Right kidney (tissue), 1 donor: ENCODE measurements around the gene ABI3.

Experiments used
- DNase-seq: peaks from one replicate; pipeline ENCODE4 v3.0.0-alpha.2; 2016

The ABI3 gene

GRCh38 chr17:49225554-49226236, 15.2 kb downstream of the ABI3 start:
- DNase-seq, result no peak

GRCh38 chr17:49226771-49227435, 16.4 kb downstream of the ABI3 start:
- no peak for DNase-seq

- peak; percentile 59 for DNase-seq
These were observed 17.1 kb downstream of the ABI3 start for GRCh38 chr17:49227436-49228261.

DNA sequence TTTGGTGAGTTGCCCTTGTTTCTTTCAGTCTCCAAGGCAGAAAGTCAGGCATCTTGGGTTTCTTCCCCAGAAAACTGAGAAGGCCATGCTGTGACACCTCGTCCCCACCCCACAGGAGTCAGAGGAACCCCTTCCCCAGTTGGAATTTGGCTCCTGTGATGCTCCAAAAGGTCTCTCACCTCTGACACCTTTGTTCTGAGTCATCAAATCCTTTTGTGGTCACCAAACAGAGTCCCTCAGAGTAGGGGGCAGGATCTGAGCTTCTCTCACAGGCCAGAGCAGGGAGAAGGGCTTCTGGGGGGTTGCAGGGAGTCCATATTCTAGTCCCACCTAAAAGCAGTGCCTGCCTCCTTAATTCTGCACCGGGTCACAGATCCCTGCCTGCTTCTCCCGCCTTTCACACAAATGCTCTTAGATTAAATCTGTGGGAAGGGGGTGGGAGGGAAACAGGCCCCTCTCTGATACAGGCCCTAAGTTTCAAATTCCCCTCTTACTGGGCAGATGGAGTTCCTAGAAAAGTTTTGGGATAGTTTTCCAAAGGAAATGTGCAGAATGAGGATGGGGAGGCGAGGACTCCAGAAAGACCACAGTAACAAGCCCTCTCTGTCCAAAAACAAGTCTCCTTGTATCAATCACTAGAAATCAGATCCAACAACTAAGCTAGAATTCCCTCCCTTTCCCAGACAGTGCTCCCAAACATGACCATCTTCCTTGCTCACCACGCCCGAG, 18.7 kb downstream of the ABI3 start:
- no peak for DNase-seq

DNA sequence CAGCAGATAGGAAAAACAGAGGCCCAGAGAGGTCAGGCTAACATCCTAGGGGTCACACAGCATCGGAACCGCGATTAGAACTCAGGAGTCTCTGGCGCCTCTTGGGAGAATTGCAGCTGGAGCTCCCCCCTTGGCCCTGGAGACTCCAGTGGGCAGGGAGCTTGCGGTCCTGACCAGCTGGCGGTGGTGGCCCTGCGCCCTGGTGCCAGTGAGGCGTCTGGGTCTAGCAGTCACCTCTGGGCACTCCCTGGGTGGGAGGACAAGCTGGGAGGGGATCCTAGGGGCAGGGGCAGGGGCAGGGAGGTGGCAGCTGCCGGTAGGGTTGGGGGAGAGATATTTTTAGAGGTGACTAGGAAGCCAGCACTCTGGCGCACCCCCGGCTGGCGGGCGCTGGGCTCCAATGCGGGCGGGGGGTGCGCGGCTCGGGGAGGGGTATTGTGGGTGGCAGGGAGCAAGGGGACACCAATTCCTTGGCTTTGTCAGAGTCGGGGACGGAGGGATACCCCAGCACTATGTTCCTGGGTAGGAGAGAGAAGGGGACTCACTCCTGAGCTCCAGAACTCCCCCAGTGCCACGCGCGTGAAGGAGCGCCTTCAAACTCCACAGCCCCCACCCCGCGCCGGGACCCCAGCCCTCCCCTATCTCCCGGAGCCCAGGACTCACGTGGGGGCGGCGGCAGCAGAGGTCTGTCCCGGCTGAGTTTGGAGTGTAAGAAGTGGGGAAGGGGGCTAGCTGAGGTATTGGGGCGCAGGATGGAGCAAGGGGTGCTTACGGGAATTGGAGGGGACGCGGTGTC, 19.5 kb downstream of the ABI3 start:
- DNase-seq, result no peak

DNA sequence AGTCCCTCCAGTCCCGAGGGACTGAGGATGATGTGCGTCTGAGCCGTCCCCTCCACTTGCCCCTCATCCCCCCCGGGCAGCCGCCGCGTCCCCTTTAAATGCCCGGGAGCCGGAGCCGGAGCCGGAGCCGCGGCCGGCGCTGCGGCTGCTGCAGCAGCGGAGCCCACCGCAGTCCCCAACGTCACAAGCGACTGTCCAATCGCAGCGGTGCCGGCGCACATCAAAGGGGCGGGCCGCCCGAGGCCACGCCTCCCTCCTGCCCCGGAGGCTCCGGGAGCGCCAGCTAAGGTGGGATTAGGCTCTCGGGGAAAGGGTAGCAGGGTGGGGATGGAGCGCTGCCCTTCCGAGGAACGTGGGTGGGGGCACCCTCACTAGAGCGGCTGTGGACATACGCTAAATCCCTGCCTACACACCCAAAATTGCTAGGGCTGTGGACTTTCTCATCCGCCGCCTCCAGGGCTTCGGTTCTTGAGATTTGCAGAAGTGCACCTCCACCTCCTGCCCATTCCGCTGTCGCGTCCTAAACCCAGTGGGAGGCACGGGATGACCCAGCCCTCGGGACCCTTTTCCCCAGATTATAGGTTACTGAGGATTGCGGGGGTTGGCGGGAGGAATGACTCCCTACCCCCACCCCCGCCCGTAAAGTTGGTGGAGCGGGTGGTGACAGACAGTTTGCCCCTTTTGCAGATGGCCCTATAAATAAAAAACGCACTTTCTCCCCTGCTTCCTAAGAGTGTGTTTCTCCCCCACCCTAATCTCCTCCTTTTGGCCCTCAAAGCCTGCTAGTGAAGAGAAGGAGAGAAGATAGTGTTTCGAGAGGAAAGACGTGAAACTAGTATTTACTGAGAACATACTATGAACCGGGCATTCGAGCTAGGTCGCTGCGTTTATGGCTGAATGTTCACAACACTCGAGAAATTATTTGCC, 20.4 kb downstream of the ABI3 start, which contains the start of gene PHOSPHO1:
TSS of gene PHOSPHO1 (minus strand) at position 152 of the 927 bp plus-strand sequence. CDS start 4,096 bp downstream, outside the sequence.
- DNase-seq, result peak; percentile 88

GRCh38 chr17:49231563-49231894, 21.0 kb downstream of the ABI3 start:
- DNase-seq, result no peak

DNA sequence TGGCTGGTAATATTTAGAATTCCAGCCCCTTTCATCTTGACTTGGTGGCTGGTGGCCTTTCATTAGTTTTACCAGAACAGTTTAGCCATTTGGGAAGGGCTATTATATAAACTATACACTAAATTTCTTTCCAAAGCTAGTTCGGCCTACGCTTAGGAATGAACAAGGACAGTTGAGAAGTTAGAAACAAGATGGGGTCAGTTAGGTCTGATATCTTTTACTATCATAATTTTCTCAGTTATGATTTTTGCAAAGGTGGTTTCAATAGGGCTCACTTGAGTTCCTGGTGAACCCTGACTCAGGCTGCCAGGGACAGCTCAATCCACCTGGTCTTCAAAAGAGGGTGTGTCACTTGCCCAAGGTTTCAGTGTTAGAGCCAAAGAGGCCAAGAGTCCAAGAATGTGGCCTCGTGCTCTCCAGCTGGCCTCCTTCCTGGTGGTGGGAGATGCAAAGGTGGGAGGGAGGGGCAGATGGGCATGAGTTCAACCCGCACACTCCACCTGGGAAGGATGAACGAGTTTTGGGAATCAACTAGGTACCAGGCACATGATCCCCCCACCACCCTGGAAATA, 24.1 kb downstream of the ABI3 start:
- DNase-seq, result no peak

DNA sequence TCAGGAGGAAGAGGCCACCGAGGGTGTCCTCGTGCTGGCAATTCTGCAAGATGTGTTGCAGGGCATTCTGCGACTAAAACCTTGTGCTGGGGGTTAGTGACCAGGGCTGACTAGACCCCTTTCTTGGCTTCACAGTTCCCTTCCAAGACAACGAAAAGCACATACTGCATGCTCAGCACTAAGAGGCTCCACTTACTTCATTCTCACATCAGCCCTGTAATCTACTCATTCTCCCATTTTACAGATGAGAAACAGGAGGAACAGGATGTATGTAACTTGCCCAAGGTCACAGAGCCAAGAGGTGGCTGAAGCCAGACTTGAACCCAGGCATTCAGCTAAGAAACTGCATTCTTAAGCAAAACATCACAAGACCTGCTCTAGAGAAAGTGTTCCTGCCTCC, 25.4 kb downstream of the ABI3 start:
- no peak for DNase-seq

DNA sequence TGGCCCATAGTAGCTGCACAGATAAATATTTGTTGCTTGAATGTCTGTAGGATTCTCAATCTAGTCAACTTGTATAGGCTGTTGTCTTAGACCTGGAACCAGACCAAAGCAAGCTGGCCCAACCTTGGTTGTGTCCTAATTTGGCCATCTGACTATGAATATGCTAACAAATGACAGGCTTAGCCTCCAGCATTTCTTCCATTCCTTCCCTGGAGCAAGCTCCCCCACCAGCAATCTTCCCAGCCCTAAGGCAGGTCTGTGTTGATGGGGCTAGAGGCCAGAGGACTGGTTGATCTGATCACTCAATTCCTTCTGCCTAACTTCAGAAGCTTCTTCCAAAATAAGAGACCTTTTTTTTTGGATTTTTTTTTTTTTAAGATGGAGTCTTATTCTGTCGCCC, 29.5 kb downstream of the ABI3 start:
- DNase-seq, result no peak

DNA sequence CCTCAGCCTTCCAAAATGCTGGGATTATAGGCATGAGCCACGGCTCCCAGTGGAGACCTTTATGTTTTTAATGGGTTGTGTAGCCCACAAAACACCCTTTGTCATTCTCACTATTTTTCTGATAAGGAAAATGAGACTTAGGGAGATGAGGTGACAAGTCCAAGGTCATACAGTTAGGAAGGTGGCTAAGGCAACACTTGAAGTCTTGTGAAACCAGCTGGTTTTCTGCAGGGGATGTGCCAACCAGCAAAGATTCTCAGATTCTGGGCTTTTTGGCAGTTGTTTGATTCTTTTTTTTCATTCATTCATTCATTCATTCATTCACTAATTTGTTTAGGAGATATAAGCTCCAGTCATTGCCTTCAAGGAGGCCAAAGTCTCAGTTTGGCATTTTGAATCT, 30.1 kb downstream of the ABI3 start:
- DNase-seq, result no peak

- no peak for DNase-seq
These were observed 30.5 kb downstream of the ABI3 start for GRCh38 chr17:49241040-49241439.

DNA sequence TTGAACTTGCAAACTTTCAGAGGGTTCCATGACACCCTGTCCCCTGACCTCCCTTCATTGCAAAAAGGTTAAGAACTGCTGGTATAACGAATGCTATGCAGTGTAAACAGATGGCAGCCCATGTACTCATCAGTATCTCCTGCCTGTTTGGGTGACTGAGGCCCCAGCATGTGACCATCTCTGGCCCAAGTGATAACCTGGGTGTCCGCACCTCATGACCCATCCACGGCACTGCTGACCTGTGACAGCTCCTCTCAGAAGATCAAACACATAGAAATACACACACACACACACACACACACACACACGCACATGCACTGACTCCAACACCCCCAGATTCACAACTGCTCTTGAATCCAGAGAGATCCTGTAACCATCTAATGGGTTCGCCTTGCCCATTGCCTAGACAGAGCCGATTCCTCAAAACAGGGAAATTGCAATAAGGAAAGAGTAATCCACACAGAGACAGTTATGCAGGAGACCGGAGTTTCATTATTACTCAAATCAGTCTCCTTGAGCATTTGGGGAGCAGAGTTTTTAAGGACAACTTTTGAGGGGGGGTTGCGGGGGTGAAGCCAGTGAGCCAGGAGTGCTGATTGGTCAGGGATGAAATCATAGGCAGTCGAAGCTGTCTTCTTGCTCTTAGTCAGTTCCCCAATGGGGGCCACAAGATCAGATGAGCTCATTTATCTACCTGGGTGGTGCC, 31.3 kb downstream of the ABI3 start:
- DNase-seq, result no peak

DNA sequence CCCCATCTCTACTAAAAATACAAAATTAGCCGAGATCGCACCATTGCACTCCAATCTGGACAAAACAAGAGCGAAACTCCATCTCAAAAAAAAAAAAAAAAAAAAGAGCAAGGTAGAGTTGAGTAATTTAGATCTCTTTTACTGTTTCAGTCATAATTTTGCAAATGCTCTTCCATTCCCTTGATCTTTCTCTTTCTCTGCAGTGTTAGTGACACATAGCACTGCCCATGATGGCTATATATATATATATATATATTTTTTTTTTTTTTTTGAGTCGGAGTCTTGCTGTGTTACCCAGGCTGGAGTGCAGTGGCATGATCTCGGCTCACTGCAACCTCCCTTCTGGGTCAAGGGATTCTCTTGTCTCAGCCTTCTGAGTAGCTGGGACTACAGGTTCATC, 32.3 kb downstream of the ABI3 start:
- DNase-seq, result no peak

DNA sequence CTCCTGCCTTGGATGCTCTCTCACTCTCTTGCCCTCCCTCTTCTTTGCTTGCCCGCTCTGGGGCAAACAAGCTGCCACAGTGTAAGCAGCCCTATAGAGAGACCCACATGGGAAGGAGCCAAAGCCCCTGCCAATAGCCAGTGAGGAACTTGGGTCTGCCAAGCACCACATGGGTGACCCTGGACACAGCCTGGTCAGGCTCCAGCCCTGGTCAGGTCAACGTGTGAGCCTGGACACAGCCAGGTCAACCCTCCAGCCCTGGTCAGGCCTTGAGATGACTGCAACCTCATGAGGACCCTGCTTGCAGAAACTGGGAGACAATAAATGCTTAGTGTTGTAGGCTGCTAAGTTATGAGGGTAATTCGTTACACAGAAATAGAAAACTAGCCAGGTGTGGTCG, 34.3 kb downstream of the ABI3 start:
- DNase-seq, result no peak

DNA sequence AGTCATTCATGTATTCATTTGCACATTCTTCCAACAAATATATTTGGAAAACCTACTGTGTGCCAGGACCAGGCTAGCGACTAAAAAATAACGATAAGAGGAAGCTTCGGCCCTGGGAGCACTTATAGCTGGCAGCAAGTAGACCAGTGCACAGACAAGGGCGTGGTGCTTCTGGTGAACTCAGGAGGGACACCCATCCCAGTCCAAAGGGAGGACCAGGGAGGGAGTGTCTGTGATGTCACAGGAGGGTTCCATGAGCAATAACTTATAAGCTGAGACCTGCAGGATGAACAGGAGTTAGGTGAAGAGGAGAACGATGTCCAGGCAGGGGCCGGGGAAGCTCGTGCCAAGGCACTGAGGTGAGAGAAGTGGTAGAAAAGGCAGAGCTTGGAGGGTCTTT, 37.4 kb downstream of the ABI3 start:
- DNase-seq, result no peak

DNA sequence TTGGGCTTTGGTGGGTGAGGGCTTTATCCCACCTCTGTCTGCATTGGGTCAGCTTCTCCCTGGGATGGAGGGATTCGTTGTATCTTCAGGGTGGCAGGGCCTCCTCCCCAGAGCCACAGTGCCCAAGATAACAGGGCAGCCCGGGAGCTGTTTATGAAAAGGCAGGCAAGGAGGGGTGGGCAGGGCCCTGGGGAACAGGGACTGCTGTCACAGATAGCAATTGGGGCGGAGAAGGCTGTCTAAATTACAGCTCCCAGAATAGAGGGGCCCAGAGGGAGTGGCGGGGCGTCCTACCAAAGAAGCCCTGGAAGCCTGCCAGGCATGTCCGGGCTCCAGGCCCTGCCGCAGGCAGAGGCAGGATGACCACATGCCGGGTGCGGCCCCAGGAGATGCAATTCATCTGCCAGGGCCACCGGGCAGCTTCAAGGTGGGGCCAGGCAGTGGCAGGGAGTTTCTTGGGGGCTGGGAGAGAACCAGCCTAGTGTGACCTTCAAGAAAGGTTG, 38.8 kb downstream of the ABI3 start:
- DNase-seq, result no peak

GRCh38 chr17:49249890-49250522, 39.5 kb downstream of the ABI3 start:
- DNase-seq, result no peak

DNA sequence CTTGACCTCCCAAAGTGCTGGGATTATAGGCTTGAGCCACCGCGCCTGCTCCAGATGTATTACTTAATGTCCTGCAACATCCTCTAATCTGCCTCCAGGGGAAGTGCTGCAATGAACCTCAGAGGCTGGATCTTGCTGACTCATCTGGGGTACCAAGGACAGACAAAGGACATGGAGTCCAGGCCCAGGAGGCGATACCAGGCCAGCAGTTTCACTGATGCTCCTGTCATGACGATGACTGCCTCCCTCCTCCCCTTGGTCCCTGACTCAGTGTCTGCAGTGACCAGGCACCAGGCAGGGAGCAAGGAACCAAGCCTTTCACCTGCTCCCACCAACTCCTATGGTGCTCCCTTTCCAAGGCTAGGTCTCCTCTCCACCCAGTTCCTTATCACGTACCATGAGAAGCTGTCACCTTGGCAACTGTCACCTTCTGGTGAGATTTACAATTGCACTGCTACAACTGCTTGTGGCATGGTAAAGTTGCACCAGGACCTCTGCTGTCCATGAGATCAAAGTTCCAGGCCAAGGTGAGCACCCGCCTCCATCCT, 41.7 kb downstream of the ABI3 start:
- DNase-seq, result no peak
